ENCODE results near the gene CAMTA1.

- TF ChIP-seq CTCF (IDR thresholded peaks at IDR 0.05; ENCODE audit: insufficient read depth, low read depth, low read length), result no peak
- no peak for TF ChIP-seq EZH2 (IDR thresholded peaks at IDR 0.05; ENCODE audit: insufficient read depth, low read length)
Observed at GRCh38 chr1:6905331-6905730, 120.1 kb downstream of the CAMTA1 start.

Measured in astrocyte (in vitro differentiated cells and primary cell).